PFSK-1 (cell line): ENCODE data around the gene OAS3.

Experiments used
- FOXP2 ChIP-seq: optimal IDR thresholded peaks from 2 replicates; pipeline ENCODE3; 2011; ENCODE audit warnings: borderline replicate concordance, control low read depth, inconsistent platforms; ENCODE audit not compliant: insufficient read depth; ENCODE audit errors: extremely low read length, extremely low read depth
- POLR2AphosphoS5 ChIP-seq: IDR thresholded peaks from 2 replicates; pipeline ENCODE4 v1.6.1; 2012; ENCODE audit warnings: low read depth, mild to moderate bottlenecking, control low read depth, low read length, moderate library complexity
- REST ChIP-seq, 2 experiments: IDR thresholded peaks; 2 replicates each; pipeline versions ENCODE4 v1.6.1 to v1.8.0; 2011 to 2012; ENCODE audit warnings: low read depth in 2 of 2, low read length in 2 of 2, control low read depth in 1 of 2, inconsistent platforms in 1 of 2, mild to moderate bottlenecking in 1 of 2, moderate library complexity in 1 of 2; ENCODE audit not compliant: insufficient read depth in 1 of 2
- SIN3A ChIP-seq: IDR thresholded peaks from 2 replicates; pipeline ENCODE4 v1.6.1; 2012; ENCODE audit warnings: mild to moderate bottlenecking, low read length, moderate library complexity, borderline replicate concordance; ENCODE audit not compliant: insufficient read depth
- TAF1 ChIP-seq: IDR thresholded peaks from 2 replicates; pipeline ENCODE4 v1.6.1; 2012; ENCODE audit warnings: low read length, control low read depth, borderline replicate concordance; ENCODE audit not compliant: insufficient read depth

The OAS3 gene

GRCh38 chr12:112950701-112951100, 12.4 kb downstream of the OAS3 start:
- TF ChIP-seq TAF1 (no peak), FOXP2 (no peak), POLR2AphosphoS5 (no peak), SIN3A (no peak), REST (IDR thresholded peaks at IDR 0.05; ENCODE audit: insufficient read depth in 1 of 2, low read depth in 2 of 2, low read length in 2 of 2) (no peak)

- TF ChIP-seq SIN3A, result no peak
- TF ChIP-seq FOXP2, result no peak
- TF ChIP-seq REST (IDR thresholded peaks at IDR 0.05; ENCODE audit: insufficient read depth in 1 of 2, low read depth in 2 of 2, low read length in 2 of 2), result no peak
- TF ChIP-seq TAF1, result no peak
- no peak for TF ChIP-seq POLR2AphosphoS5
Measured at GRCh38 chr12:112961074-112961473, 22.8 kb downstream of the OAS3 start.

GRCh38 chr12:112961536-112961935, 23.3 kb downstream of the OAS3 start:
- TF ChIP-seq REST (IDR thresholded peaks at IDR 0.05; ENCODE audit: insufficient read depth in 1 of 2, low read depth in 2 of 2, low read length in 2 of 2) (no peak), SIN3A (no peak), TAF1 (no peak), POLR2AphosphoS5 (no peak), FOXP2 (no peak)

GRCh38 chr12:112962561-112962960, 24.3 kb downstream of the OAS3 start:
- TF ChIP-seq FOXP2 (no peak), REST (IDR thresholded peaks at IDR 0.05; ENCODE audit: insufficient read depth in 1 of 2, low read depth in 2 of 2, low read length in 2 of 2) (no peak), POLR2AphosphoS5 (no peak), TAF1 (no peak), SIN3A (no peak)
